GM19193 (cell line): ENCODE results near the gene GALNT17.

Experiments used
- POLR2A ChIP-seq: IDR thresholded peaks from 4 replicates; pipeline ENCODE4 v1.6.1; 2011; ENCODE audit not compliant: insufficient read depth, insufficient read length; ENCODE audit errors: extremely low read depth

GALNT17 gene

GRCh38 chr7:71285571-71286145 lies 153.7 kb downstream of the GALNT17 start:
- no peak for TF ChIP-seq POLR2A

GRCh38 chr7:71286336-71286735 lies 154.4 kb downstream of the GALNT17 start:
- no peak for TF ChIP-seq POLR2A

- TF ChIP-seq POLR2A, result no peak
Measured at GRCh38 chr7:71286924-71287323, 155.0 kb downstream of the GALNT17 start.

DNA sequence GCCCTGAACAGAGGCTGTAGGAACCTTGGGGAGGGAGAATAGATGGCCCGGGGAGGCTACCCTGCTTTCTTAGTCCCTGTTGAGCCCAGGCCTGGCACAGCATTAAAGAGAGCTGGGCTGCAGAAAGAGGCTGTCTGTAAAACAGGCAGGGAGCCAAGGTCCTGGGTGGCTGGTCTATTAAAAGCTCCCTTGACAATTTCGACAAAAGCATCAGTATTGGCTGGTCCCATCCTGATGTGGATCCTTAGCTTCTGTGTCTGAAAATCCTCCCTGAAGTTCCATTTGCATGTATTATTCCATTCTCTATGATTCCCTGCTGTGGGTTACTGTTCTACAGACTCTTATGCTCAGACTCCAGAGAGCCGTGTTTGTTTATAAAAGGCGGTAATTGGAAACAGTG lies 158.5 kb downstream of the GALNT17 start:
- TF ChIP-seq POLR2A, result no peak

DNA sequence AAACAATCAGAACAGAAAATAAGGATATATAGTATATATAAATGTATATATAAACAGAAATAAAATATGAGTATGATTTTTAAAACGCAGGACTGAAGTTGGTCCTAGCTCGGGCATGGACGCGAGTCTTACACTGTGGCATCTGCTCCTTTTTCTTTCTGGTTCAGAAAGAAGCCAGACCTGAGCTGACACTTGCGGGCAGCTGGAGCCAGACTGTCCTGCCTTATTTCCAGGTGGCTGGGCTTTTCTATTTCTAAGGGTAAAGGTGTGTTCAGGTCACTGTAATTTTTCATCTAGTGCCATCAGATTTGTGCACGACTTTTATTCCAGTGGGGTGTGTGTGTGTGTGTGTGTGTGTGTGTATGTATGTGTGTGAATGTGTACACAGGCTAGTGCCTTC lies 166.4 kb downstream of the GALNT17 start:
- TF ChIP-seq POLR2A, result no peak

- no peak for TF ChIP-seq POLR2A
Measured at GRCh38 chr7:71300086-71300485, 168.1 kb downstream of the GALNT17 start.

GRCh38 chr7:71300603-71301002 lies 168.7 kb downstream of the GALNT17 start:
- no peak for TF ChIP-seq POLR2A

DNA sequence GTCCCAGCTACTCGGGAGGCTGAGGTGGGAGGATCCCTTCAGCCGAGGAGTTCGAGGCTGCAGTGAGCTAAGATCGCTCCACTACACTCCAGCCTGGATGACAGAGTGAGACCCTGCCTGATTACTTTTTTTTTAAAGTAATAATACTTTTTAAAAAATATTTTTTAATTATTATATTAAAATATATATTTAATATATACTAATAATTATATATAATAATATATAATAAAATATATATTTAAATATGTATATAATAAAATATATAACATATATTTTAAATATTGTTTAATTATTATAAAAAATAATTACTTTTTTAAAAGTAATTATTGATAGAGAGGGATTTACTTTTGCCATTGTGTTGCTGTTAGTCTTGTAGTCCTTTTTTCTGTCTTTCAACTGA lies 169.2 kb downstream of the GALNT17 start:
- no peak for TF ChIP-seq POLR2A

DNA sequence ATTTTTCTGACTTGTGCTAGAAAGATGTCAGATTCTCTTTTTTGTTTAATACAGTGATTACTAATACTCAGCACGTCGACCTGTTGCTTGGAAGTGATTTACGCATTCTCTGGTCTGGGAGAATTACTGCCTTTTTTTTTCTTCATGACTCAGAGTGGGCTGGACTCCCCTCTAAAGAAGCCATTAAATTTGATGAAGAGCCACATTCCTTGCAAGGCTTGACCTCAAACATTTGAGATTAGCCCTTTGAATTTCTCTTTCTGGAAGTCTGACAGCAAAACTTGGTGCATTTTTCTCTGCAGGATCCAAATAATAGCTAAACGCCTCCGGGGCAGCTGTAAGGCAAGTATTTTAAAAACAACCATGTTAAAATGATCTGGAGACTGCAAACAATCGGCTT lies 171.6 kb downstream of the GALNT17 start:
- no peak for TF ChIP-seq POLR2A

GRCh38 chr7:71308096-71308495 lies 176.2 kb downstream of the GALNT17 start:
- no peak for TF ChIP-seq POLR2A

GRCh38 chr7:71311576-71311975 lies 179.6 kb downstream of the GALNT17 start:
- no peak for TF ChIP-seq POLR2A

GRCh38 chr7:71312755-71313490 lies 181.0 kb downstream of the GALNT17 start:
- TF ChIP-seq POLR2A, result no peak

DNA sequence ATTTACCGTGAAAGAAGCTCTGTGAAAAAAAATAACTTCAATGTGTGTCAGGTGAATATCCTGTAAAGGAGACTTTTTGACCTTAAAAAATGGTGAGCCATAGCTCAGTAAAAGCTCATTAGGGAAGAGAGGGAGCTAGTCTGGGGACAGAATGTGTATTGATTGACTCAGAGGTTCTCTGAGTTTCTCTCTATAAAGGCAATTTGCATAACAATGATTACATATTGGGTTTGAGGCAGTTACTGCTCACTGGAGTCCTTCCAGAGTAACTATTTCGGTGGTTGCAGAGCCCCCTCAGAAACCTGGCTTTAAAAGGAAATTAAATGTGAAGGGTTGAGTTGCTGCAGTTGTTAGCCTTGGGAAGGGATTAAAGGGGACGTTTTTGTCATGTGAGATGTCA lies 181.6 kb downstream of the GALNT17 start:
- no peak for TF ChIP-seq POLR2A

DNA sequence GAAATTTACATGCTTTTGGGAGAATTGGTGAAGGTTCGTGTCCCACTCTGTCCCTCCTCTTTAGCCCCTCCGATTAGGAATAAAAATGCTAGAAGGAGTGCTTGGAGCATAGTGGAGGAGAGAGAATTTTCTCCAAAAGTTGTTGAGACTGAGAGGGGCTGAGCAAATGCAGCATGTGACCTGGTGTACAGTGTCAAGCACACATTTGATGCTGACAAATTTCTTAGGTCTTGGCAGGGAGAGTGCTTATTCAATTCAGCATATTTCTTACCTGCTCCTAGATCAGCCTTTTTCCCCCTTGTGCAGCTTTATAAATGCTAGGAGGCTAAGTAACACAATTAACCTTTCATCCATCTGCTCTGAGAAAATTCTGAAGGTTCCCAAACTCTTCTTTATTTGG lies 189.0 kb downstream of the GALNT17 start:
- TF ChIP-seq POLR2A, result no peak

- no peak for TF ChIP-seq POLR2A
Measured at GRCh38 chr7:71322201-71322600, 190.3 kb downstream of the GALNT17 start.

DNA sequence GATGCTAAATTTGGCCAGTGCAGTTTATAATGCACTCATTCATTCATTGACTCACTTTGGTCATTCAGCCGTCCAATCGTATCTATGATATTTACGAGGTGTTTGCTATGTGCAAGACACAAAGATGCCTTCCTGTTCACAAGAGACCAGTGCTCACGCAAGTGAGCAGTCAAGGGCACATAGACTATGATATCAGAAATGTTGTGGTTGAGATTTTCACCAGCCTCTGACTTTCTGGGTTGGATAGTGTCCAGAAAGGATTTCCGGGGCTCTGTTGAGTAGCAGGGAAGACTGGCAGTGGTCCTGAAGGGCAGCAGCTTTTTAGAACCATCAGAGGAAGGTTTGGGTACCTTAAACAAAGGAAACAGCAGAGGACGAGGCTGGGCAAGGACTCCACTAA lies 191.8 kb downstream of the GALNT17 start:
- TF ChIP-seq POLR2A, result no peak
